Peyer's patch (tissue), 4 donors: Measurements from ENCODE around the gene TBL1XR1.

Experiments used
- CTCF ChIP-seq, 6 experiments: fragments of 450-650 bp in 4 of 6; fragments of 200-600 bp in 2 of 6; sonication (generic) in 1 of 6; IDR thresholded peaks; one replicate each; pipeline ENCODE4 v1.5.1; 2017 to 2019; ENCODE audit warnings: antibody characterized with exemption in 6 of 6, mild to moderate bottlenecking in 3 of 6, moderate library complexity in 1 of 6
- POLR2A ChIP-seq, 2 donors: fragments of 450-650 bp; IDR thresholded peaks; one replicate each; pipeline ENCODE4 v1.5.1; 2017; ENCODE audit warnings: antibody characterized with exemption in 2 of 2, mild to moderate bottlenecking in 2 of 2, moderate library complexity in 2 of 2

DNA sequence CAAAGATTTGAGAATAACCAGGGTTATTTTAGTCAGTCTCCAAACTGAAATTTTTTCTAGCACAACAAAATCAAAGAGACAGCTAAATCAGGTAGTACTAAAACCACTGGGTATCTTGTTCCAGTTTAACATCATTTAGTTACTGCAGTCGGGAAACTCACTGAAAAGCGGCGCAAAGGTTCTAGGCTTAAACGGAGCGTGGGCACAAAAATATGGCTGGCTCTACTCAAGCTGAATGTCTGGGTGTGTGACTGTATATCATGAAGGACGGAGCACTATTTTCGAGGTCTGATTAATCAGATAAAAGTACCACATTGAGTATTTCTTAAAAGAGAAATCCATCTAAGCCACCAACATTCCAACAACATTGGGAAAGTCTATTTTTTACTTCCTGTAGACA lies 152.1 kb downstream of the TBL1XR1 start:
- TF ChIP-seq CTCF (IDR thresholded peaks at IDR 0.05) (no peak), POLR2A (IDR thresholded peaks at IDR 0.05) (no peak)
